ENCODE data around the gene ESPNL.
"Not testable (repeated sequence)": the region's sequence is repeated elsewhere in the genome, so short reads cannot be mapped to it uniquely, and the experiment has no call there.

Gene ESPNL

DNA sequence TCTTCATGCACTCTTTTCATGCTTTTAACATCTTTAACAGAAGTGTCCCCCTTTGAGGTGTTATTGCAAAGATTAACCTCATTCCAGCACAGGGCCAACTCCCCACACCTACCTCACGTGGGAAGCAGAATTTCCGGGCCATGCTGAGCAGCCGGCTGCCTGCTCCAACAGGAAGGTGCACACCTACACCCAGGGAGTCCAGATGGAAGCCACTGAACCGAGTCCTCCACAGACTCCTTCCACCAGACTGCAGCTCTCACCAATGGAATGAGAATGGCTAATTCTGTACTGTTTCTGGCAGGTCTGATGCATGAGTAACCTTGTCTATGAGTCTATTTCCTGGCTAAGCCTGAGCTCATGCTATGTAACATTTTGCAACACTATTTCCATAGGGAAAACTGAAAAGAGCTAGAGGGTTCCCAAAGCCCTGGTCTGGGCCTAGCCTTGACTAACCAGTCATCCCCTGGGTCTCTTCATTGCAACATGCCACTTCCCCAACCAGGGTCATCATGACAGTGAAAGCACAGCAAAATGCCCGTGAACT, 69.6 kb downstream of the ESPNL start:
- DNase-seq (ENCODE audit: low spot score), result no peak

DNA sequence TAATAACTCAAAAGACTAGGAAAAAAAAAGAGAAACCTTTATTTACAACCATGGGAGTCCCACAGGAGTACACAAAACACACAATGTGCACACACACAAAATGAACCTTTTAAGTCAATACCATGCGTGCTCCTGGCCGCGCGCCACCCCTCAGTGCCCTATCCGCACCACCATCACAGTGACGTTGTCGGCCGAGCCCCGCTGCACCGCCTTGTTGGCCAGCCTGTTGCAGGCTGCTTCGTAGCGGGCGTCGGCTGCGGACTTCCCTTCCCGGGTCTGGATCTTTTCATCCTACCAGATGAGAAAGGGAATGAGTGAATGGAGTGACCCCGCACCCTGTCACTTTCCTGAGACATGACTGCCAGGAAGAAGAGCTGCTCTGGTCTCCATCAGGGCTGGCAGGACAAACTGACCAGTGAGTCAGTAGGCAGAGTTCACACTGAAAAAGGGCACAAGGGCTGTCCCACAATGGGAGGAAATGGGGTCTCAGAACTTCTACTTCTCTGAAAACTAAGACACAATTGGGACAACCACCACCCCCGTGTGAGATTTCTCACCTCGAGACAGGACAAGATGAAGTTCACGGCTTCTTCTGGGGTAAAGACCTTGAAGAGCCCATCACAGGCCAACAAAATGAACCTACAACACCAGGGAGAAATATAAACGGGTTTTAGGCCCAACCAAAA, 70.4 kb downstream of the ESPNL start:
- DNase-seq (ENCODE audit: low spot score), result no peak

DNA sequence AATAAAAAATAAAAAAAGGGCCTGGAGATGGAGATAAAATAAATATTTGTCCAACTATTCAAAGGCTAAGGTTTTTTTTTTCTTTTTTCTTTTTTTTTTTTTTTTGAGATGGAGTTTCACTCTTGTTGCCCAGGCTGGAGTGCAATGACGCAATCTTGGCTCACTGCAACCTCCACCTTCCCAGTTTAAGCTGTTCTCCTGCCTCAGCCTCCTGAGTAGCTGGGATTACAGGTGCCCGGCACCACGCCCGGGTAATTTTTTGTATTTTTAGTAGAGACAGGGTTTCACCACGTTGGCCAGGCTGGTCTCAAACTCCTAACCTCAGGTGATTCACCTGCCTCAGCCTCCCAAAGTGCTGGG, 70.9 kb downstream of the ESPNL start:
- DNase-seq (ENCODE audit: low spot score), result not testable (repeated sequence)

DNA sequence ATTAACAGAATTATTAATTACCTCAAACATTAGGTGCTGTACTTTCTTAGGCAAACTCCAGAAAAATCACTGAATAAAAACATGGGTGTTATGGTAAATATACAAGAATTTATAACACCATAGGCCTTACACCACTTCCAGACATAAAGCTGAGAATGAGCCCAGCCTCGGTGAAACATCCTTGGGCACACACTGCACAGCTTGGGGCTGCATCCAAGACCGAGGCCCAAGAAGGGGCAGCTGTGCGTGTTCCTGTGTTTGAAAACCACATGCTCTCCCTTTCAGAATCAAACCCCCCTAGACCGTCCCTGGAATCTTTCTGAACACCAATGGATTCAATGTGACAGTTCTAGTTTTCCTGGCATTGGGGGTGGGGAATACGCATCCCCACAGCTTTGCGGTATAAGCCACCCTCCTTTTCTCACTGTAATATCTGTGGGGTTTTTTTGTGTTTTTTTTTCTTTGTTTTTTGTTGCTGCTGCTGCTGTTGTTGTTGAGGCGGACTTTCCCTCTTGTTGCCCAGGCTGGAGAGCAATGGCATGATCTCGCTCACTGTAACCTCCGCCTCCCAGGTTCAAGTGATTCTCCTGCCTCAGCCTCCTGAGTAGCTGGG, 71.5 kb downstream of the ESPNL start:
- no peak for DNase-seq (ENCODE audit: low spot score)

DNA sequence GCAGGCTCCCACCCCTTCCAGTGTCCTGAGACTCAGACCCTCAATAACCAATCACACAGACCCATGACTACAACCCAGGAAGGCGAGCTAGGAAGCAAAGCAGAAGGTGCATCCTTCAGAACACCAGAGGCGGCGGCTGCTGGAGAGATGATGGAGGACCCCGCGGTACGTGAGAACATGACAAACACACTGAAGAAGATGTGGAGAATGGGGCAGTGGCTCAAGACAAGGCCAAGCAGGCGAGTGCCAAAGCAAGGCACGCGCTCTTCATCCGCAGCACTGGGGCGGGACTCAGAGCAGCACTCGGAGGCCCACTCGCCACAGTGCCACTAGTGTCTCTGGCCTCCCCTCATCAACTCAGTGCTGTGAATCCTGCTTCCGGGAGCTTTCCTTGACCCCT, 72.3 kb downstream of the ESPNL start:
- no peak for DNase-seq (ENCODE audit: low spot score)

DNA sequence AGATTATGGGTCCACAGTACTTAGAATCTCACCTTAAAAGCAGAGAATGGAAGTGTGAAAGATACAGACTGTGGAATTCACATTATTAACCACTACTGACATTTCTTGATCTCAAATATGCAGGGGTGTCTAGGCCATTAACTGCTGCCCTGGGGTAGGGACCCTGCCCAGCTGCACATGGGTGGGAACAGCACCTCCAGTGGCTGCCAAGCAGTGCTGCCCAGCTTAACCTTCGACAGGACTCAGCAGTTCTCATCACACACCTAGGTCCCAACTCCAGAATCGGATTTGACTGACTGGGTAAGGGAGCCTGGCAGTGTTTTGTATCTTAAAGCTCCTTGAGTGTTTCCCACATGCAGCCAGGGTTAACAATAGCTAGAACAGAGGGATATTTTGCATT, 73.6 kb downstream of the ESPNL start:
- DNase-seq (ENCODE audit: low spot score), result no peak

DNA sequence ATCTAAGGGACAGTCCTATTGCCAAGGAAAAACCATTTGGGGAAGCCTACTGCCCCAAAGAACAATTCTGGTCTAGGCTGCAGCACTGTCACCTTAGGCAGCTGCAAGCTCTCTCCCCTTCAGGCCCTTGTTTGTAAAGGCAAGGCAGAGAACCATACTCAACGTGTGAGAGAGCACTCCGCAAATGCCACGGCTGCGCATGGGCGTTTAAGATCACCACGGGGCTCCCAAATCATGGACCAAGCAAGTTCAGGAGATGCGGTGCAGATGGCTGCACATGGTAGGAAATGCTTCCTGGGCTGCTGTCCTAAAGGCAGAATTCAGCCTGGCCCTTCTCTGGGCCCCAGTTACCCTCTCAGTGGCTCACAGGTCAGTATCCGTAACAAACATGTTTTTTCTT, 74.2 kb downstream of the ESPNL start:
- no peak for DNase-seq (ENCODE audit: low spot score)

DNA sequence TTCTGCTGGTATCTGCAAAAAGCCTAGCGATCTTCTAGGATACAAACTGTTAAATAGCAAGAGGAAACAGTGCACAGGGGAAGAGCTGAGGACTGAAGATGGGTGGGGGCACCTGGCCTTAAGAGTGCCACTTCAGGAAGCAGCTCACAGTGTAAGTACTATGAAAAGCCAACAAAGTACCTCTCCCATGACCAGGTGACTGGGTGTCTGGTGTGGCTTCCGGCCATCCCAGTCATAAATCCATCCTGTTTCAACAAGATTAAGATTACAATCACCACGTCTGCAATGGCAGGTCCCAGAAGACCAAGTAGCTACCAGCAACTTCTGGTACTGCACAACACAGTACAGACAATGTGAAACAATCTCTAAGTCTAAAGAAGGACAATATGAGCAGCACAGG, 74.6 kb downstream of the ESPNL start:
- DNase-seq (ENCODE audit: low spot score), result no peak

DNA sequence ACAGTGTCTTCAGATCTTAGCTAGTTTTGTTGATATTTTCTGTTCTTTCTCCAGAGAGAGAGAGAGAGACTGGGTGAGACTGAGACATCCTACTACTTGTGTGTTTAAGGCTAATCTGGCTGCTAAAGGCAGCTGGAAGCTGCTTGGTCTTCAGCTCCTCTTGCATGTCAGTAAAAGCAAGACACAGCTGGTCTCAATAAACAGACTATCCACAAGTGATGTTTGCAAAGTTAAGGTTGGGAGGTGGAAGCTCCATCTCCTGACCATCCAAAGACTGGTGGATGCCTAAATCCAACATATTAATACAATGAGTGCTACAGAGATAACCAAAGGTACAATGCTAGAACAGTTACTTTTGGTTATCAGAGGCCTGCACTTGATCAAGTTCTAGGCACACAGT, 76.5 kb downstream of the ESPNL start:
- DNase-seq (ENCODE audit: low spot score), result no peak

DNA sequence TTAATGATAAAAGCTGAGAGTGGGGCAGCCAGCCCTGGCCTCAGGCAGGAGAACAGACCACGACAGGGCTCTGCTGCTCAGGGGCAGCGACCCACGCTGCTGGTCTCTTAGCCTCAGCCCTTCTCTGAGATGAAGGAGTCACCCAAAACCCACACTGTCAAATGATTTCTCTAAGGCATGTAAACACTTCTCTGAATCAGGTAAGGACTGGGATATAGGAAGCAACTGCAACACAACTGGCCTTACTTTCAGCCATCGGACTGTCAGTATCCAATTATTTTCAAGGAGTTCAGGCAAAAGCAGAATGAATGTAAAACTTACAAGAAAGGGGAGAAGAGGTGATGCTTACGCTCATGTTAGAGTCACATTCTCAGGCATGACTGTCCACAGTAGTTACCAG, 80.4 kb downstream of the ESPNL start:
- no peak for DNase-seq (ENCODE audit: low spot score)

DNA sequence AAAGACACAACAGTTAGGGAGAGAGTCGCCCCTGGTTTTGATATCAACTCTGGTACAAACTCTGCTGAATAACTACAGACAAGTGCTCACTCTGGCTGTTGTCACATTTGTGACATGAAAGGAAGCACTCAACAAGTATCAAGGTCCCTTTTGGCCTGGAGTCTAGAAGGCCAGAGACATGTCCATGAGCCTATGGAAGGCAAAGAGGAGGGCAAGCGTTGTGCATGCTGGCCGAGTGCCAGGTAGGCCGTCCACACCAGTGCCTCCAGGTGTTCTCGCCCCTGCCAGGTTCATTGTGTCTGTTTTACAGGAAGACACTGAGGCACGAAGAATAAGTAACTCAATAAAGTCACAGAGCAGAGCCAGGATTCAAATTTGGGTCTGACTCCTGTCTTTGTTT, 82.2 kb downstream of the ESPNL start:
- no peak for DNase-seq (ENCODE audit: low spot score)
